ENCODE results near the gene LMNB1.
"Not testable (repeated sequence)": the region's sequence is repeated elsewhere in the genome, so short reads cannot be mapped to it uniquely, and the experiment has no call there.

The LMNB1 gene

GRCh38 chr5:126829098-126829497, 52.2 kb downstream of the LMNB1 start:
- DNase-seq, result no peak

- no peak for DNase-seq
These were observed 53.1 kb downstream of the LMNB1 start for GRCh38 chr5:126830061-126830460.

- DNase-seq, result no peak
These were observed 54.2 kb downstream of the LMNB1 start for GRCh38 chr5:126831156-126831555.

- DNase-seq, result no peak
These were observed 59.8 kb downstream of the LMNB1 start for GRCh38 chr5:126836778-126837177.

- DNase-seq, result no peak
These were observed 60.3 kb downstream of the LMNB1 start for GRCh38 chr5:126837242-126837641.

GRCh38 chr5:126837906-126838539, 61.1 kb downstream of the LMNB1 start:
- DNase-seq, result no peak

- not testable (repeated sequence) for DNase-seq
These were observed 62.5 kb downstream of the LMNB1 start for GRCh38 chr5:126839407-126839806.

- not testable (repeated sequence) for DNase-seq
These were observed 66.4 kb downstream of the LMNB1 start for GRCh38 chr5:126843375-126843774.

GRCh38 chr5:126845470-126846070, 68.6 kb downstream of the LMNB1 start:
- DNase-seq, result peak; percentile 74 to 85

GRCh38 chr5:126846344-126846743, 69.4 kb downstream of the LMNB1 start:
- no peak for DNase-seq

- no peak for DNase-seq
These were observed 70.0 kb downstream of the LMNB1 start for GRCh38 chr5:126846744-126847455.

- DNase-seq, result no peak
These were observed 70.5 kb downstream of the LMNB1 start for GRCh38 chr5:126847456-126847820.

- DNase-seq, result no peak
These were observed 70.9 kb downstream of the LMNB1 start for GRCh38 chr5:126847826-126848251.

- DNase-seq, result no peak
These were observed 71.3 kb downstream of the LMNB1 start for GRCh38 chr5:126848253-126848652.

GRCh38 chr5:126849101-126849678, 72.3 kb downstream of the LMNB1 start:
- DNase-seq, result no peak

- DNase-seq, result no peak
These were observed 74.6 kb downstream of the LMNB1 start for GRCh38 chr5:126851501-126852011.

- DNase-seq, result no peak
These were observed 75.2 kb downstream of the LMNB1 start for GRCh38 chr5:126852091-126852571.

GRCh38 chr5:126852841-126853271, 75.9 kb downstream of the LMNB1 start:
- DNase-seq, result no peak

- peak in 1 of 2 experiments; percentile 5 for DNase-seq
These were observed 76.8 kb downstream of the LMNB1 start for GRCh38 chr5:126853541-126854307.

- DNase-seq, result no peak
These were observed 77.7 kb downstream of the LMNB1 start for GRCh38 chr5:126854526-126855110.

GRCh38 chr5:126855266-126855665, 78.3 kb downstream of the LMNB1 start:
- no peak for DNase-seq
